ENCODE measurements around the gene ZGLP1. TPM values are rescaled to one million over a fixed set of nuclear protein-coding genes. Genes with fewer than 3 reads are reported as not detected.
A peak's percentile ranks its signal among the peaks of the same experiment; 100 is the strongest.

The ZGLP1 gene
- total RNA-seq, 3 donors from 2014 or later, result 2.5 to 4.0 (median 3.8) TPM

DNA sequence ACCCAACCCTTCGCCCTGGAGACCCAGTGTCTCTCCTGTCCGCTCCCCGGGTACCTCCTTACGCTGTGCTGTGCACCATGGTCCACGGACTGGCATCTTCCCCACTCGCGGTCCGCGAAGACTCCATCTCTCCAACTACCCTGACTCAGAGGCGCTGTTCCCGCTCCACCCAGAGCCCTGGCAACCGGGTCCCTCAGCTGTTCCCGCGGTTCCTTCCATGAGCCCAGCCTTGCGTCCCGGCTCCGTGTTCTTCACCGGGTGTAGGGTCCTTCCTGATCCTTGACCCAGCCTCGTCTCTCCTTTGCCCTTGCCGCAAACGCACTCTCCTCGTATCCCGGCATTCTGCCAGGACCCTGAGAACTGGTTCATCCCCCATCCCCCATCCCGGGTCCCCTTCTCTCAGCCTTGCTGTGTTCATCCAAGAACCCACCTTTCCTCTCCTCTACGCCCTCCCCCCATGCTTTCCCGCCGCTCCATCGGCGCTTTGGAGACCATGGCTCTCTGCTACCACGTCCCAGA, 19.2 kb downstream of the ZGLP1 start:
- TF ChIP-seq, protein P1, sequence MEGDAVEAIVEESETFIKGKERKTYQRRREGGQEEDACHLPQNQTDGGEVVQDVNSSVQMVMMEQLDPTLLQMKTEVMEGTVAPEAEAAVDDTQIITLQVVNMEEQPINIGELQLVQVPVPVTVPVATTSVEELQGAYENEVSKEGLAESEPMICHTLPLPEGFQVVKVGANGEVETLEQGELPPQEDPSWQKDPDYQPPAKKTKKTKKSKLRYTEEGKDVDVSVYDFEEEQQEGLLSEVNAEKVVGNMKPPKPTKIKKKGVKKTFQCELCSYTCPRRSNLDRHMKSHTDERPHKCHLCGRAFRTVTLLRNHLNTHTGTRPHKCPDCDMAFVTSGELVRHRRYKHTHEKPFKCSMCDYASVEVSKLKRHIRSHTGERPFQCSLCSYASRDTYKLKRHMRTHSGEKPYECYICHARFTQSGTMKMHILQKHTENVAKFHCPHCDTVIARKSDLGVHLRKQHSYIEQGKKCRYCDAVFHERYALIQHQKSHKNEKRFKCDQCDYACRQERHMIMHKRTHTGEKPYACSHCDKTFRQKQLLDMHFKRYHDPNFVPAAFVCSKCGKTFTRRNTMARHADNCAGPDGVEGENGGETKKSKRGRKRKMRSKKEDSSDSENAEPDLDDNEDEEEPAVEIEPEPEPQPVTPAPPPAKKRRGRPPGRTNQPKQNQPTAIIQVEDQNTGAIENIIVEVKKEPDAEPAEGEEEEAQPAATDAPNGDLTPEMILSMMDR (IDR thresholded peaks at IDR 0.05), result no peak

DNA sequence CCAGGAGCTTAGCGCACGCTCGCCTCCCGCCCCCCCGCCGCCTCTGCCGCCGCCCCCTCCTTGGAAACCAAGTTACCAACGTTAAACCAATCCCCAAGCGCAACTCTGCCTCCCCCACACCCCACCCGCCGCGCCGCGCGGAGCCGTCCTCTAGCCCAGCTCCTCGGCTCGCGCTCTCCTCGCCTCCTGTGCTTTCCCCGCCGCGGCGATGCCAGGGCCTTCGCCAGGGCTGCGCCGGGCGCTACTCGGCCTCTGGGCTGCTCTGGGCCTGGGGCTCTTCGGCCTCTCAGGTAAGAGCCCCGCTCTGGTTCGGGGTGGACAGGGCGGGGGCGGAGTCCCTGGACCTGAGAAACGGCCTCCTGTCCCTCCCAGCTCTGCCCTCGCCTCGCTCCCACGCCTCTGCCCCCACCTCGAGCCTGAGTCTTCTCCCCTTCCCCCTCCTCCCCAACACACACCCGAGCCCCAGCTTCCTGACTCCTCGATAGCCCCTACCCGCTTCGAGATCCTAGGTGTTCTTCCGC, 19.7 kb downstream of the ZGLP1 start, which contains the start of gene ICAM5:
Gene ICAM5 (plus strand): TSS at position 117 of the 521 bp plus-strand sequence. CDS start 92 bp downstream, at position 209.
- TF ChIP-seq, protein P1 (IDR thresholded peaks at IDR 0.05), result no peak
- ATAC-seq (no peak), DNase-seq (peak in 1 of 3 donors; percentile 59)
- peaks cover 60% of the 10 kb centered on the region for H3K4me1 ChIP-seq (ENCODE audit: low read depth)
- intact Hi-C loops (cut with DNase I, micrococcal nuclease), result no loop called here
- H3K4me3 ChIP-seq, result no peak within 1 kb of the TSS
- H3K36me3 ChIP-seq (ENCODE audit: low read depth), result no peaks in the 10 kb centered on the region
- no peaks in the 10 kb centered on the region for H3K9me3 ChIP-seq

More for the DNA sequence above, 19.2 kb downstream of the ZGLP1 start:
- Histone ChIP-seq H3K4me3 (no peak overlapping the region), H3K9me3 (no peaks in the 10 kb centered on the region), H3K4me1 (ENCODE audit: low read depth) (peaks cover 65% of the 10 kb centered on the region), H3K36me3 (ENCODE audit: low read depth) (no peaks in the 10 kb centered on the region)
- no peak for ATAC-seq
- no peak for DNase-seq
- intact Hi-C loops (cut with DNase I, micrococcal nuclease), result no loop called here

DNA sequence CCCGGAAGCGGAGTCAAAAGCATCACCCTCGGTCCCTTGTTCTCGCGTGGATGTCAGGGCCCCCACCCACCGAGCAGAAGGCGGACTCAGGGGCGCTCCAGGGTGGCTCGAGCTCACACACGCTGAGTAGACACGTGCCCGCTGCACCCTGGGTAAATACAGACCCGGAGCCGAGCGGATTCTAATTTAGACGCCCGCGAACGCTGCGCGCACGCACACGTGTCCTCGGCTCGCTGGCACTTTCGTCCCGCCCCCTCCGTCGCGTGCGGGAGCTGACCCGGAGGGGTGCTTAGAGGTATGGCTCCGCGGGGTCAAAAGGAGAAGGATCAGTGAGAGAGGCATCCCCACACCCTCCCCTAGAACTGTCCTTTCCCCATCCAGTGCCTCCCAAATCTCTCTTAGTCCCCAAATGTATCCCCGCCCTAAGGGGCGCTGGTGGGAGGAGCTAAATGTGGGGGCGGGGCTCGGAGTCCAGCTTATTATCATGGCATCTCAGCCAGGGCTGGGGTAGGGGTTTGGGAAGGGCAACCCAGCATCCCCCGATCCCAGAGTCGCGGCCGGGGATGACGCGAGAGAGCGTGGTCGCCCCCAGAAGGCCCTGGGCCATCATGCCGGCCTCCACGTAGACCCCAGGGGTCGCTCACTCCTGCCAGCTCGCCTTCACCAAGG, 20.3 kb downstream of the ZGLP1 start:
- no peaks in the 10 kb centered on the region for H3K36me3 ChIP-seq (ENCODE audit: low read depth)
- peaks cover 59% of the 10 kb centered on the region for H3K4me1 ChIP-seq (ENCODE audit: low read depth)
- H3K9me3 ChIP-seq, result no peaks in the 10 kb centered on the region
- intact Hi-C loops (cut with DNase I, micrococcal nuclease), result no loop called here
- H3K4me3 ChIP-seq, result no peak overlapping the region
- TF ChIP-seq, protein P1 (IDR thresholded peaks at IDR 0.05), result no peak
- DNase-seq (peak; percentile 45 to 68 (median 59)), ATAC-seq (peak; percentile 9)

DNA sequence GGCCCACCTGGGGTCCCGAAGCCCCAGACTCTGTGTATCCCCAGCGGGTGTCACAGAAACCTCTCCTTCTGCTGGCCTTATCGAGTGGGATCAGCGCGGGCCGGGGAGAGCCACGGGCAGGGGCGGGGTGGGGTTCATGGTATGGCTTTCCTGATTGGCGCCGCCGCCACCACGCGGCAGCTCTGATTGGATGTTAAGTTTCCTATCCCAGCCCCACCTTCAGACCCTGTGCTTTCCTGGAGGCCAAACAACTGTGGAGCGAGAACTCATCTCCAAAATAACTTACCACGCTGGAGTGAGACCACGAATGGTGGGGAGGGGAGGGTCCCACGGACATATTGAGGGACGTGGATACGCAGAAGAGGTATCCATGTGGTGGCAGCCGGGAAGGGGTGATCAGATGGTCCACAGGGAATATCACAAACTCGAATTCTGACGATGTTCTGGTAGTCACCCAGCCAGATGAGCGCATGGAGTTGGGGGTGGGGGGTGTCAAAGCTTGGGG, 20.9 kb downstream of the ZGLP1 start:
- H3K36me3 ChIP-seq (ENCODE audit: low read depth), result no peaks in the 10 kb centered on the region
- TF ChIP-seq, protein P1 (IDR thresholded peaks at IDR 0.05), result no peak
- DNase-seq (peak; percentile 59 to 68 (median 66)), ATAC-seq (peak; percentile 41)
- no peak overlapping the region for H3K4me3 ChIP-seq
- peaks cover 59% of the 10 kb centered on the region for H3K4me1 ChIP-seq (ENCODE audit: low read depth)
- no peaks in the 10 kb centered on the region for H3K9me3 ChIP-seq
- intact Hi-C loops (cut with DNase I, micrococcal nuclease), result no loop called here

DNA sequence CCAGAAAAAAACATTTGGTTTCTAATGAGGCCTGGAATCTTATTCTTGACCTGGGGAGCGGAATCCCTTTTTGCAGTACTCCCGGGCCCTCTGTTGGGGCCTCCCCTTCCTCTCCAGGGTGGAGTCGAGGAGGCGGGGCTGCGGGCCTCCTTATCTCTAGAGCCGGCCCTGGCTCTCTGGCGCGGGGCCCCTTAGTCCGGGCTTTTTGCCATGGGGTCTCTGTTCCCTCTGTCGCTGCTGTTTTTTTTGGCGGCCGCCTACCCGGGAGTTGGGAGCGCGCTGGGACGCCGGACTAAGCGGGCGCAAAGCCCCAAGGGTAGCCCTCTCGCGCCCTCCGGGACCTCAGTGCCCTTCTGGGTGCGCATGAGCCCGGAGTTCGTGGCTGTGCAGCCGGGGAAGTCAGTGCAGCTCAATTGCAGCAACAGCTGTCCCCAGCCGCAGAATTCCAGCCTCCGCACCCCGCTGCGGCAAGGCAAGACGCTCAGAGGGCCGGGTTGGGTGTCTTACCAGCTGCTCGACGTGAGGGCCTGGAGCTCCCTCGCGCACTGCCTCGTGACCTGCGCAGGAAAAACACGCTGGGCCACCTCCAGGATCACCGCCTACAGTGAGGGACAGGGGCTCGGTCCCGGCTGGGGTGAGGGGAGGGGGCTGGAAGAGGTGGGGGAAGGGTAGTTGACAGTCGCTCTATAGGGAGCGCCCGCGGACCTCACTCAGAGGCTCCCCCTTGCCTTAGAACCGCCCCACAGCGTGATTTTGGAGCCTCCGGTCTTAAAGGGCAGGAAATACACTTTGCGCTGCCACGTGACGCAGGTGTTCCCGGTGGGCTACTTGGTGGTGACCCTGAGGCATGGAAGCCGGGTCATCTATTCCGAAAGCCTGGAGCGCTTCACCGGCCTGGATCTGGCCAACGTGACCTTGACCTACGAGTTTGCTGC, 22.5 kb downstream of the ZGLP1 start, which contains the start of gene ICAM4:
Gene ICAM4 (plus strand): TSS at position 153 of the 935 bp plus-strand sequence. CDS start 58 bp downstream, at position 211.
- peak; percentile 27 for ATAC-seq
- TF ChIP-seq, protein P1 (IDR thresholded peaks at IDR 0.05), result no peak
- peaks cover 42% of the 10 kb centered on the region for H3K4me1 ChIP-seq (ENCODE audit: low read depth)
- peak; percentile 58 to 73 (median 62) for DNase-seq
- no peaks in the 10 kb centered on the region for H3K9me3 ChIP-seq
- intact Hi-C loops (cut with DNase I, micrococcal nuclease), result no loop called here
- H3K36me3 ChIP-seq (ENCODE audit: low read depth), result no peaks in the 10 kb centered on the region
- H3K4me3 ChIP-seq, result no peak within 1 kb of the TSS
